Panc1 (cell line): ENCODE measurements around the gene NDUFA13.

ENCODE experiments used
- CTCF ChIP-seq: fragments of 450-650 bp; IDR thresholded peaks from 2 replicates; pipeline ENCODE4 v1.5.1; 2017; ENCODE audit warnings: mild to moderate bottlenecking
- POLR2AphosphoS5 ChIP-seq: IDR thresholded peaks from 2 replicates; pipeline ENCODE4 v1.6.1; 2012; ENCODE audit warnings: mild to moderate bottlenecking, low read depth, low read length, moderate library complexity
- SIN3A ChIP-seq: IDR thresholded peaks from 2 replicates; pipeline ENCODE4 v1.6.1; 2012; ENCODE audit warnings: low read depth, mild to moderate bottlenecking, low read length, moderate library complexity, borderline replicate concordance; ENCODE audit not compliant: insufficient read depth
- TCF7L2 ChIP-seq: IDR thresholded peaks from 2 replicates; pipeline ENCODE4 v1.6.1; 2011; ENCODE audit warnings: mild to moderate bottlenecking, low read depth, low read length, inconsistent platforms
- TF ChIP-seq, protein P1 (sequence below), 2 experiments: IDR thresholded peaks; 2 replicates each; pipeline ENCODE4 v1.6.1; 2011 to 2012; ENCODE audit warnings: low read depth in 2 of 2, control low read depth in 1 of 2, low read length in 1 of 2, mild to moderate bottlenecking in 1 of 2, moderate library complexity in 1 of 2; ENCODE audit not compliant: insufficient read depth in 1 of 2

GRCh38 chr19:19543101-19543500 lies 27.1 kb downstream of the NDUFA13 start:
- no peak for TF ChIP-seq CTCF
- TF ChIP-seq POLR2AphosphoS5, result no peak
- TF ChIP-seq TCF7L2, result no peak
- TF ChIP-seq, protein P1, sequence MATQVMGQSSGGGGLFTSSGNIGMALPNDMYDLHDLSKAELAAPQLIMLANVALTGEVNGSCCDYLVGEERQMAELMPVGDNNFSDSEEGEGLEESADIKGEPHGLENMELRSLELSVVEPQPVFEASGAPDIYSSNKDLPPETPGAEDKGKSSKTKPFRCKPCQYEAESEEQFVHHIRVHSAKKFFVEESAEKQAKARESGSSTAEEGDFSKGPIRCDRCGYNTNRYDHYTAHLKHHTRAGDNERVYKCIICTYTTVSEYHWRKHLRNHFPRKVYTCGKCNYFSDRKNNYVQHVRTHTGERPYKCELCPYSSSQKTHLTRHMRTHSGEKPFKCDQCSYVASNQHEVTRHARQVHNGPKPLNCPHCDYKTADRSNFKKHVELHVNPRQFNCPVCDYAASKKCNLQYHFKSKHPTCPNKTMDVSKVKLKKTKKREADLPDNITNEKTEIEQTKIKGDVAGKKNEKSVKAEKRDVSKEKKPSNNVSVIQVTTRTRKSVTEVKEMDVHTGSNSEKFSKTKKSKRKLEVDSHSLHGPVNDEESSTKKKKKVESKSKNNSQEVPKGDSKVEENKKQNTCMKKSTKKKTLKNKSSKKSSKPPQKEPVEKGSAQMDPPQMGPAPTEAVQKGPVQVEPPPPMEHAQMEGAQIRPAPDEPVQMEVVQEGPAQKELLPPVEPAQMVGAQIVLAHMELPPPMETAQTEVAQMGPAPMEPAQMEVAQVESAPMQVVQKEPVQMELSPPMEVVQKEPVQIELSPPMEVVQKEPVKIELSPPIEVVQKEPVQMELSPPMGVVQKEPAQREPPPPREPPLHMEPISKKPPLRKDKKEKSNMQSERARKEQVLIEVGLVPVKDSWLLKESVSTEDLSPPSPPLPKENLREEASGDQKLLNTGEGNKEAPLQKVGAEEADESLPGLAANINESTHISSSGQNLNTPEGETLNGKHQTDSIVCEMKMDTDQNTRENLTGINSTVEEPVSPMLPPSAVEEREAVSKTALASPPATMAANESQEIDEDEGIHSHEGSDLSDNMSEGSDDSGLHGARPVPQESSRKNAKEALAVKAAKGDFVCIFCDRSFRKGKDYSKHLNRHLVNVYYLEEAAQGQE (IDR thresholded peaks at IDR 0.05; ENCODE audit: insufficient read depth in 1 of 2, low read depth in 2 of 2, low read length in 1 of 2), result no peak
- TF ChIP-seq SIN3A, result no peak
